ENCODE data around the gene MTUS2. TPM values are rescaled to one million over a fixed set of nuclear protein-coding genes. Genes with fewer than 3 reads are reported as not detected.

The MTUS2 gene
- total RNA-seq, 1 donor = not detected

- DNase-seq (ENCODE audit: low read depth in 2 of 3, low spot score in 2 of 3) = no peak
Measured at GRCh38 chr13:29514720-29515310, 694.7 kb downstream of the MTUS2 start.

DNA sequence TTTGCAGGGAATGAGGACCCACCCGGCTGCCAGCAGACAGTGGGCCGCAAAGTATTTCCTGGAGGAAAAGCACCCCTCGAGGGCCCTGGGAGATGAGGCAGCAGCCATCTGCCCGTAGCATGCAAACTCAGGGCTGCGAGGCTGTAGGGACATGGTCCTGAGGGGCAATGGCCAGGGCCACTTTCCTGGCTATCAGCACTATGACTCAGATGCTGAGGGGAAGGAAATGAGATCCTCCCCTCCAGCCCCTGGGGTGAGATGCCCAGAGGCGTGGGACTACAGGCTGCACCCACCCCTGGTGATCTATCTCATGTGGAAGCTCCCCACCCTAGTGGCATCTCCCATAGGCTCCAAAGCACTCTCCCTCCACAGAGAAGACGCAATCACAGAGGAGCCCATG lies 695.2 kb downstream of the MTUS2 start:
- DNase-seq (ENCODE audit: low read depth in 2 of 3, low spot score in 2 of 3) = no peak

GRCh38 chr13:29516012-29516411 lies 695.9 kb downstream of the MTUS2 start:
- no peak for DNase-seq (ENCODE audit: low read depth in 2 of 3, low spot score in 2 of 3)

GRCh38 chr13:29516880-29517279 lies 696.7 kb downstream of the MTUS2 start:
- DNase-seq (ENCODE audit: low read depth in 2 of 3, low spot score in 2 of 3) = no peak

GRCh38 chr13:29519921-29520320 lies 699.8 kb downstream of the MTUS2 start:
- DNase-seq (ENCODE audit: low read depth in 2 of 3, low spot score in 2 of 3) = no peak

- DNase-seq (ENCODE audit: low read depth in 2 of 3, low spot score in 2 of 3) = no peak
Measured at GRCh38 chr13:29520671-29521070, 700.5 kb downstream of the MTUS2 start.

- no peak for DNase-seq (ENCODE audit: low read depth in 2 of 3, low spot score in 2 of 3)
Measured at GRCh38 chr13:29521336-29521735, 701.2 kb downstream of the MTUS2 start.

- DNase-seq (ENCODE audit: low read depth in 2 of 3, low spot score in 2 of 3) = no peak
Measured at GRCh38 chr13:29522044-29522685, 702.0 kb downstream of the MTUS2 start.

DNA sequence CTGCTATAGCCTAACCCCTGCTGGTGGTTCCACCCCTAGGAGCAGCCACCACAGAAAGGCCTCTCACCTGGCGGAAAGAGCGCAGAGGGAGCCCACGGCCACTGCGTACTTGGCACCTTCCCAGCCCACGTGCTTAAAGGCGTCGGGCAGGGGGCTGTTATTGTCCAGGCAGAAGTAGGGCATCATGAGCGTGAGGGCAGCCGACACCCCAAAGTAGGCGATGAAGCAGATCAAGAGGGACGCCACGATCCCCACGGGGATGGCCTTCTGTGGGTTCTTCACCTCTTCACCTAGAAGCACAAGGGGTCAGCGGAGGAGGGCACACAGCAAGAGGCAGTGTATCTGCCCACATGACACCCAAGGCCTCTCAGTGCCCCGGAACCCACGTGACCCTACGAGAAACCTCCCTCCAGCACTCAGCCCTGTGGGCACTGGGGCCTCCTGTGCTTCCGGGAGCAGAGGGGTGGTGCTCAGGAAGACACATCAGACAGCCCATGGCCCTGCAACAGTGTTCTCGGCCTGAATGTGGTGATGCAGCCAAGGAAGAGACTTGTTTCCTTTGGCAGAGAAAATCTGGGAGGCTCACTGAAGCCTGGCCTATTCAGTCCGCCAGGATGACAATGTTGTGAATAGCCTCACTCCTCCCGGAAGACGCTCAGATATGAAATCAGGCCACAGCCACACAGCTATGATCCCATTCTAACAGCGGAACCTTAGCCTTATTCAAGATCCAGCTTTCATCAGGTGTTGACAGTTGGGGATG lies 703.2 kb downstream of the MTUS2 start:
- DNase-seq (ENCODE audit: low read depth in 2 of 3, low spot score in 2 of 3) = no peak

- no peak for DNase-seq (ENCODE audit: low read depth in 2 of 3, low spot score in 2 of 3)
Measured at GRCh38 chr13:29524176-29524575, 704.0 kb downstream of the MTUS2 start.

DNA sequence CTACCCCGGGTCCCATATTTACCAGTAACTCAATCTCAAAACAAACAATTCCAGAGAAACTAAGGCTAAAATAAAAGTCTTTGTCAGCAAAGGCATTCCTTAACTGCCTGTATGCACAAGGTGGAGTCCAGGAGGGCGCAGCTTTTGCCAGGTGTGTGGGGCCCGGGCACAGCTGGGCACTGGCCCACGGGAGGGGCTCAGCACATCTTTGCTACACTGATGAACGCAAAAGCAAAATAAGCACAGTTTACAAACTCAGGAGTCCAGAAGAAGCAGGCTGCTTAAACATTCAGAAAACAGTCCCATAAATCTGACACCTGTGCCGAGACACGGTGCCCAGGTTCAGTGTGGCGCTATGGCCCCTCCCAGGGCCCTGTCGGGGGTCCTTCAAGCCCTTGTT lies 704.5 kb downstream of the MTUS2 start:
- no peak for DNase-seq (ENCODE audit: low read depth in 2 of 3, low spot score in 2 of 3)

DNA sequence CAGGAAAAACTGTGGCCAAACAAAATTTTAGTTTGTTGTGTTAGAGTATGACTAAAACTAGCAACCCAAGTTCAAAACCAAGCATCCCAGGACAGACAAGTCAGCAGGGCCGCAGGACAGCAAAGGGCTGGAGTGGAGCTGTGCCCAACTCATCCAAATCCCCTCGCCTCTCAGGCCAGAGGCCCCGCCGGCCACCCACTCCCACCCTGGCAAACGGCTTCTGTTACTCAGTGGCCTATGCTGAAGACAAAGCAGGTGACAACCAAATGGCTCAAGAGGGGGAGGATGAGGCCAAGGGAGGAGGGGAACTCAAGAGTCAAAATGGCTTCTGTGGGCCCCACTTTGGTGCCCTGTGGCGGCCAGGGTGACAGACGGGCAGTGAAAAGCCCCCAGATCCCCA lies 705.6 kb downstream of the MTUS2 start:
- no peak for DNase-seq (ENCODE audit: low read depth in 2 of 3, low spot score in 2 of 3)

- DNase-seq (ENCODE audit: low read depth in 2 of 3, low spot score in 2 of 3) = no peak
Measured at GRCh38 chr13:29526741-29527140, 706.6 kb downstream of the MTUS2 start.

- DNase-seq (ENCODE audit: low read depth in 2 of 3, low spot score in 2 of 3) = no peak
Measured at GRCh38 chr13:29527511-29527910, 707.4 kb downstream of the MTUS2 start.

GRCh38 chr13:29527916-29528315 lies 707.8 kb downstream of the MTUS2 start:
- DNase-seq (ENCODE audit: low read depth in 2 of 3, low spot score in 2 of 3) = no peak

DNA sequence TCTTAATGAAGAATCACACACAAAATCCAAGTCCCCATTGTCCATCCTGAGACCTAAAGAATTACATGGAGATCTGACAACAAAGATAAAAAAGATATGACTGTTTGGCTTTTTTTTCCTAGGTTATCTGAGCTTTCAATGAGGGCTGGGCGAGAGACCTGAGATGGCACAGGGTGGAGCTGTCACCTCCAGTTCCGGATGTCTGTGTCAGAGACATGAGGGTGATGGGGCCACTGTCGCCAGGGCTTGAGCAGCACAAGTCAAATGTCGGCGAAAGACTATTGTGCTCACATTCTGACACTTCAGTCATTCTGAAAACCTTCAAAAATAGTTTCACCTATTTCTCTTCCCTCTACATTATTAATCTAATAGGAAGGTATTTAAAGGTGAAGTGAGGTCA lies 709.6 kb downstream of the MTUS2 start:
- DNase-seq (ENCODE audit: low read depth in 2 of 3, low spot score in 2 of 3) = no peak

DNA sequence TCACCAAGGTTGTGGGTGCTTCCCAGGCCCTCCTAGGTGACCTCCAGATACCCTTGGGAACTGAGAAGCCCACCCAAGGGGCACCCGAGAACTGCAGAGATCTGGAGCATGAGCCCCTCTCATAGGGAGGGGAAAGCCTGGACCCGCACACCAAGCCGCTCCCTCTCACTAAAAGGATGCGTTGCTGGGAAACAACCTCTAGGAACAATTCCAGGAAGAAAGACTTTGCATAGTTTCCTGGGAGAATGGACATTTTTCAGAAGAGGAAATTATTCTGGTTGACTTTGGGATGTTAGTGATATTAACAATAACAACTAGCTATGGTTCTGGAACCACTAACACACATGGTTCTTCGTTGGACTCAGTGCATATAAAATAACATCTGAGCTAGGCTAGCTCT lies 710.8 kb downstream of the MTUS2 start:
- no peak for DNase-seq (ENCODE audit: low read depth in 2 of 3, low spot score in 2 of 3)

GRCh38 chr13:29532116-29532515 lies 712.0 kb downstream of the MTUS2 start:
- DNase-seq (ENCODE audit: low read depth in 2 of 3, low spot score in 2 of 3) = no peak

GRCh38 chr13:29532821-29533220 lies 712.7 kb downstream of the MTUS2 start:
- no peak for DNase-seq (ENCODE audit: low read depth in 2 of 3, low spot score in 2 of 3)

DNA sequence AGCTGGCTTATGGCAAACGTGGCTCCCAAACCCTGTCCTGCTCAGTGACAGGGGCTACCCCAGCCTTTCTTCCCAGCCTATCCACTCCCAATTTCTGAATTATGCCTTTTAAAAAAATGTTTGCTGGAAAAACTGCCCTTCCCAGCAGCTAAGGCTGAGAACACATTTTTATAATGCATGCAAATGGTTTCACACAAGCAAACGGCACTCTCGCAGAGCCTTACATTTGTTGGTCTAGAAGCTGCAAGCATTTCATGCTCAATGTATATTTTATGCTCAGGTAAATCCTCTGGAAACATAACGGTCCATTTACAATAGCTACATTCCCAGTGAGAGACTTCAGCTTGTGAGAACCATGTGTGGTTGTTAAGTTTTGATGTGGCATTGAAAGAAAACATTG lies 713.9 kb downstream of the MTUS2 start:
- DNase-seq (ENCODE audit: low read depth in 2 of 3, low spot score in 2 of 3) = no peak

DNA sequence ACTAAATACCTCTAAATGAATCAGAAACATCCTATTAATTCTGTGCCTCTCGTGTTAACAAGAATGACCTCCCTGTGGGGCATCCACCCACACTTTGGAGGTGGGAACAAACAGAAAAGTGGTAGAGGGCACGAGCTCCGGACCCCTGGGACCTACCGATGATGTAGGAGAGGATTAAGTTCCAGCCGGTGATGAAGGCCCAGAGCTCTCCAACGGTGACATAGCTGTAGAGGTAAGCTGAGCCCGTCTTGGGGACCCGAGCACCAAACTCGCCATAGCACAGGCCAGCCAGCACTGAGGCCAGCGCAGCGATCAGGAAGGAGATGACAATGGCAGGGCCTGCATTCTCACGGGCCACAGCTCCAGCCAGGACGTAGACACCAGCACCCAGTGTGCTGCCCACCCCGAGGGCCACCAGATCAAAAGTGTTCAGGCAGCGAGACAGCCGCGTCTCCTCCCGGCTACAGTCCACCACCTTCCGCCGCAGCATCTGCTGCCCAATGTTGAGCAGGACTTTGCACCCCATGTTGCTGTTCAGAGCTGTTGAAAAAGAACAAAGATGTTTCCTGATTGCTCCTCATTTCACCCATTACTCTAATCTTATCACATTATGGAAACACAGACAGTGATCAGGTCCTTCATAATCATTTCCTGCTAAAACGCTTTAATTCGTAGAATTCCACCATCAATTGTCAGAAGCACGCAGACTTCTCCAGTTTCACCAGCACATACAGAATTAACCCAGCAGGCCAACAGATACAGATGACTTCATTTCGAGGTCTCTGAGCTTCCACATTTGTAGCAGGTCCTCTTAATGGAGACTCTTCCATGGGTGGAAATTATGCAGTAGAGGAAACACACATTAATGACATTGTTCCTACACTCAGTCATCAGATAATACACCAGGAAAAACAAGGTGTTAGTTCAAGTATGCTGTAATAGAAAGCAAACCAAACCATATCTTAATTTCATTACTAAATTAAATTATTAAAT lies 715.8 kb downstream of the MTUS2 start:
- no peak for DNase-seq (ENCODE audit: low read depth in 2 of 3, low spot score in 2 of 3)

Data from hematopoietic multipotent progenitor cell (in vitro differentiated cells).